Measurements from ENCODE around the gene HGFAC. TPM values are rescaled to one million over a fixed set of nuclear protein-coding genes. Genes with fewer than 3 reads are reported as not detected.
A peak's percentile ranks its signal among the peaks of the same experiment; 100 is the strongest.

HGFAC gene
- total and polyA plus RNA-seq, 2 donors: 0.19 to 1.2 TPM

DNA sequence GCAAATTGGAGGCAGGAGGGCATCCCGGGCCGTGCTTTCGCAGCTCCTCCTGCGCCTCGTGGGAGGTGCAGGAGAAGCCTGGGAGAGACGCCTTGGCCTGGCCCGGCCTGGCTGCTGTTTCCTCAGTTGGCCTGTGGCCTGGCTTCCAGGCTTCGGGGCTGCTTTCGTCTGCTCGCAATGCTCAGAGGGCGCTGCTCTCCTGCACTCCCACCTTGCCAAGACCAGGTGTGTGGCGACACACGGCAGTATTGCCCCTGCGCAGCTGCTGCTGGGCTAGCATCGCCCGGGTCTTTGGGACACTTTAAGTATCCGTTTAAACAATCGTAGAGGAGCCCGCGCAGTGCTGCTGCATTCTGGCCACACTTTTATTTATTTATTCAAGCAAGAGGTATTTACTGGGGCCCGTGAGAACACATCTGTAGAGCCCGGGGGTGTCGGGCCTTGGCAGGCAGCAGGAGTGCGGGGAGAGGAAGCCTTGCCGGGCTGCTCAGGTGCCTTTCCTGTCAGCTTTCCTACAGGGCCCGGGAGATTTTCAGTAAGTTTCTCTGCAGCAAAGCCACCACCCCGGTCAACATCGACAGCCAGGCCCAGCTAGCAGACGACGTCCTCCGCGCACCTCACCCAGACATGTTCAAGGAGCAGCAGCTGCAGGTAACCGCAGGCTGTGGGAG, 26.2 kb upstream of the HGFAC start:
- Histone ChIP-seq H3K27me3 (ENCODE audit: control insufficient read depth in 2 of 2, insufficient read depth in 1 of 2, low read length in 1 of 2) (no peaks in the 10 kb centered on the region), H3K4me3 (ENCODE audit: low read length in 2 of 2) (no peak overlapping the region), H3K9me3 (ENCODE audit: control insufficient read depth in 2 of 2, insufficient read depth in 1 of 2, low read length in 1 of 2) (peaks cover 0 to 2% of the 10 kb centered on the region in 2 donors), H3K36me3 (ENCODE audit: control insufficient read depth in 2 of 2, insufficient read depth in 2 of 2, low read length in 1 of 2) (peaks cover 0 to 3% of the 10 kb centered on the region in 2 donors), H3K27ac (ENCODE audit: low read depth in 1 of 2, low read length in 1 of 2) (peak overlapping the region in 1 of 2 donors; percentile 11), H3K4me1 (ENCODE audit: control insufficient read depth in 2 of 2, insufficient read depth in 2 of 2, low read length in 2 of 2) (peaks cover 0 to 9% of the 10 kb centered on the region in 2 donors)
- DNase-seq (ENCODE audit: low read depth in 6 of 9, low spot score in 9 of 9): no peak
- 96% methylated on average over 33 of the region's 33 CpGs for WGBS

GRCh38 chr4:3416270-3416669, 25.5 kb upstream of the HGFAC start:
- Histone ChIP-seq H3K4me3 (ENCODE audit: low read length in 2 of 2) (no peak overlapping the region), H3K27ac (ENCODE audit: low read depth in 1 of 2, low read length in 1 of 2) (no peak overlapping the region), H3K36me3 (ENCODE audit: control insufficient read depth in 2 of 2, insufficient read depth in 2 of 2, low read length in 1 of 2) (peaks cover 0 to 3% of the 10 kb centered on the region in 2 donors), H3K9me3 (ENCODE audit: control insufficient read depth in 2 of 2, insufficient read depth in 1 of 2, low read length in 1 of 2) (peaks cover 0 to 2% of the 10 kb centered on the region in 2 donors), H3K27me3 (ENCODE audit: control insufficient read depth in 2 of 2, insufficient read depth in 1 of 2, low read length in 1 of 2) (no peaks in the 10 kb centered on the region), H3K4me1 (ENCODE audit: control insufficient read depth in 2 of 2, insufficient read depth in 2 of 2, low read length in 2 of 2) (peaks cover 0 to 9% of the 10 kb centered on the region in 2 donors)
- peak in 1 of 9 donors; percentile 13 for DNase-seq (ENCODE audit: low read depth in 6 of 9, low spot score in 9 of 9)
- 89% methylated on average over 18 of the region's 18 CpGs for WGBS

DNA sequence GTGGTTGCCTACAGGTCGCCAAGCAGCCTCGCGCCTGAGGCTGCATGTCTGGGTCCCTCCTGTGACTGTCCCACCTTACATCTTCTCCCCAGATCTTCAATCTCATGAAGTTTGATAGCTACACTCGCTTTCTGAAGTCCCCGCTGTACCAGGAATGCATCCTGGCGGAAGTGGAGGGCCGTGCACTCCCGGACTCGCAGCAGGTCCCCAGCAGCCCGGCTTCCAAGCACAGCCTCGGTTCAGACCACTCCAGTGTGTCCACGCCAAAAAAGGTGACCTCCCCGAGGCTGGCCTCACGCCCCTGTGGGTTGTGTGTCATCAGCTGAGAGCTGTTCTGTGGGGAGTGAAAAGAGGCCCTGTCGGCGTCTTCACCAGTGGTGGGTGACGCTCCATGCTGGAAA, 24.9 kb upstream of the HGFAC start:
- no peaks in the 10 kb centered on the region for H3K27me3 ChIP-seq (ENCODE audit: control insufficient read depth in 2 of 2, insufficient read depth in 1 of 2, low read length in 1 of 2)
- DNase-seq (ENCODE audit: low read depth in 6 of 9, low spot score in 9 of 9): no peak
- 98% methylated on average over 17 of the region's 17 CpGs for WGBS
- peaks cover 0 to 9% of the 10 kb centered on the region in 2 donors for H3K4me1 ChIP-seq (ENCODE audit: control insufficient read depth in 2 of 2, insufficient read depth in 2 of 2, low read length in 2 of 2)
- H3K36me3 ChIP-seq (ENCODE audit: control insufficient read depth in 2 of 2, insufficient read depth in 2 of 2, low read length in 1 of 2): peaks cover 0 to 3% of the 10 kb centered on the region in 2 donors
- H3K9me3 ChIP-seq (ENCODE audit: control insufficient read depth in 2 of 2, insufficient read depth in 1 of 2, low read length in 1 of 2): peaks cover 0 to 2% of the 10 kb centered on the region in 2 donors
- no peak overlapping the region for H3K4me3 ChIP-seq (ENCODE audit: low read length in 2 of 2)
- no peak overlapping the region for H3K27ac ChIP-seq (ENCODE audit: low read depth in 1 of 2, low read length in 1 of 2)

DNA sequence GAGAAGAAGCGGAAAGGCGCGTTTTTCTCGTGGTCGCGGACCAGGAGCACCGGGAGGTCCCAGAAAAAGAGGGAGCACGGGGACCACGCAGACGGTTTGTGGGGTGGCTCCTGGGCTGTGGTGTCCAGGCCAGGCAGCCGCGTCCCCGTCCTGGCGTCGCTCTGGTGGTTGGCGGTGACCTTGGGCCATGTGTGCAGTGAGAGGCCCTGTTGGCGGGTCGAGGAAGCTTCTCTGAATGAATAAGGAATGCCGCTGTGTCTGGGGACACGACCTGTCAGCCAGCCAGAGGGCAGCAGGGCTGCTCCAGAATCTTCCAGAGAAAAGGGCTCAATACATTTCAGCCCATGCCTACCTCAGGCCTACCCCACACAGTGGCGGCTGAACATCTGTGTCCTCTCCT, 24.3 kb upstream of the HGFAC start:
- WGBS: 98% methylated on average over 21 of the region's 21 CpGs
- Histone ChIP-seq H3K36me3 (ENCODE audit: control insufficient read depth in 2 of 2, insufficient read depth in 2 of 2, low read length in 1 of 2) (peaks cover 0 to 3% of the 10 kb centered on the region in 2 donors), H3K27me3 (ENCODE audit: control insufficient read depth in 2 of 2, insufficient read depth in 1 of 2, low read length in 1 of 2) (no peaks in the 10 kb centered on the region), H3K4me3 (ENCODE audit: low read length in 2 of 2) (no peak overlapping the region), H3K4me1 (ENCODE audit: control insufficient read depth in 2 of 2, insufficient read depth in 2 of 2, low read length in 2 of 2) (peaks cover 0 to 5% of the 10 kb centered on the region in 2 donors), H3K27ac (ENCODE audit: low read depth in 1 of 2, low read length in 1 of 2) (no peak overlapping the region), H3K9me3 (ENCODE audit: control insufficient read depth in 2 of 2, insufficient read depth in 1 of 2, low read length in 1 of 2) (peaks cover 0 to 2% of the 10 kb centered on the region in 2 donors)
- DNase-seq (ENCODE audit: low read depth in 6 of 9, low spot score in 9 of 9): no peak

DNA sequence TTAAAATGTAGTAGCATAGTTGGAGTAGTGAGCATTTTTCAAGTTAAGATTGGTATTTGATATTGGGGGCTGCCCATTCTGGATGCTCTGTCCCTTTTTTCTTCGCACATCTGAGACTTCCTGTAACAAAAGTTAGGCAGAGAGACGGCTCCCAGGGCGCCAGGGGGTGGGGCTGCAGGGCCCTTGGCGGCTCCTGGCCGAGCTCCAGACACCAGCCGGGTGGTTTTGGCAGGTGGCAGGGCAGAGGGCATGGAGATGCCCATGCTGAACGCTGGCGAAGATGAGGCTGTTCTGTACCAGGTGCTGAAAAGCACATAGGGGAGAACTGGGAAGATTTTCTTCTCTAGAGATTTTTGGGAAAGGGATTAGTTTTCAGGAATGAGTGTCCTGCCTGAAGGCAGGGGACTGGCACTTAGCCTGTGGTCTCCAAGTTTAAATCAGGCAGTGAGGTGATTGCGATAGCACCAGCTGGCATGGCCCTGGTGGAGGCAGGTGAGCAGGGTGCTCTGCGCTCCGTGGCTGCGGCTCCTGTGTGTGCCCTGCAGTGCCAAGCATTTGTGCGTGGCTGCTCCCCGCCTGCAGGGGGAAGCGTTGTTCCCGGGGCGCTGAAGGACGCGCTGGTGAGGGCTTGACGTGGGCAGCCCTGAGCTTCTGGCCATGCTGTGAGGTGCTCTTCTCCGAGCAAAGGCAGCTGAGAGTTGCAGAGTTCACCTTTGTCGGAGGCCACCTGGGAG, 23.6 kb upstream of the HGFAC start:
- Histone ChIP-seq H3K27ac (ENCODE audit: low read depth in 1 of 2, low read length in 1 of 2) (no peak overlapping the region), H3K27me3 (ENCODE audit: control insufficient read depth in 2 of 2, insufficient read depth in 1 of 2, low read length in 1 of 2) (no peaks in the 10 kb centered on the region), H3K4me1 (ENCODE audit: control insufficient read depth in 2 of 2, insufficient read depth in 2 of 2, low read length in 2 of 2) (peaks cover 0 to 2% of the 10 kb centered on the region in 2 donors), H3K4me3 (ENCODE audit: low read length in 2 of 2) (no peak overlapping the region), H3K9me3 (ENCODE audit: control insufficient read depth in 2 of 2, insufficient read depth in 1 of 2, low read length in 1 of 2) (peaks cover 0 to 2% of the 10 kb centered on the region in 2 donors), H3K36me3 (ENCODE audit: control insufficient read depth in 2 of 2, insufficient read depth in 2 of 2, low read length in 1 of 2) (peaks cover 0 to 3% of the 10 kb centered on the region in 2 donors)
- DNase-seq (ENCODE audit: low read depth in 6 of 9, low spot score in 9 of 9): no peak
- 76% methylated on average over 22 of the region's 22 CpGs for WGBS

DNA sequence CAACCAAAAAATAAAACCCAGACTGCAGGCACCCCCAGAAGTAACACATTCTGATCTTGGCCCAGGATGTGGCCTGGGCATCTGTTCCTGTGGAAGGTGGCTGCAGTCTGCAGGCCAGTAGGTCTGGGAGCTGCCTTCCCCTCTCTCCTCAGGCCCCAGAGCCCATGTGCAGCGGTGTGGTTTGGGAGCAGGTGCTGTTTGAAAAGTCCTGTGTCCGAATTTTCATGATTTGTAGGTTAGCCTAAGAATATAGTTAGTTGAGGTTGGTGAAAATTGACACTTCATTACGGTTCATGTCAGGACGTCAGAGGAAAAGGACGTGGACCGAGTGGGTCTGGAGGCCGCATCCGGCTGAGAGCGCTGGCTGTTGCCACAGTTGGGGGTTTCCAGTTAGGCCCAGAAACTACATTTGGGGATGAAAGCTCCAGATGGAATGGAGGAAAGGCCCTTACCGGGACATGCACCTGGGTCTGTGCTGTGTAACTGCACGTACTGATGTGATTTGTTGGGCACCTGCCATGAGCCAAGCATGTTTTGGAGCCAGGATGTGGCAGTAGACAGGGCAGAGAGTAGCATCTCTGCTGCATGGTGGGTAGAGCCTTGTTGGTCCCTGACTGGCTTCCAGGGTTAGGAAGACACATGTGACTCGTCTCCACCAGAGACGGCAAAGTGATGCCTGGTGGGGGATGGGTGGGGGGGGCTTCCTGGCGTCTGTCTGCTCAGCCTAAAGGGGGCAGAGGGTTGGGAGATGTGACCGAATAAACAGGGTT, 21.7 kb upstream of the HGFAC start:
- Histone ChIP-seq H3K36me3 (ENCODE audit: control insufficient read depth in 2 of 2, insufficient read depth in 2 of 2, low read length in 1 of 2) (peaks cover 2 to 3% of the 10 kb centered on the region in 2 donors), H3K9me3 (ENCODE audit: control insufficient read depth in 2 of 2, insufficient read depth in 1 of 2, low read length in 1 of 2) (no peaks in the 10 kb centered on the region), H3K27ac (ENCODE audit: low read depth in 1 of 2, low read length in 1 of 2) (no peak overlapping the region), H3K27me3 (ENCODE audit: control insufficient read depth in 2 of 2, insufficient read depth in 1 of 2, low read length in 1 of 2) (no peaks in the 10 kb centered on the region), H3K4me3 (ENCODE audit: low read length in 2 of 2) (no peak overlapping the region), H3K4me1 (ENCODE audit: control insufficient read depth in 2 of 2, insufficient read depth in 2 of 2, low read length in 2 of 2) (peaks cover 0 to 2% of the 10 kb centered on the region in 2 donors)
- DNase-seq (ENCODE audit: low read depth in 6 of 9, low spot score in 9 of 9): no peak
- 91% methylated on average over 15 of the region's 15 CpGs for WGBS

DNA sequence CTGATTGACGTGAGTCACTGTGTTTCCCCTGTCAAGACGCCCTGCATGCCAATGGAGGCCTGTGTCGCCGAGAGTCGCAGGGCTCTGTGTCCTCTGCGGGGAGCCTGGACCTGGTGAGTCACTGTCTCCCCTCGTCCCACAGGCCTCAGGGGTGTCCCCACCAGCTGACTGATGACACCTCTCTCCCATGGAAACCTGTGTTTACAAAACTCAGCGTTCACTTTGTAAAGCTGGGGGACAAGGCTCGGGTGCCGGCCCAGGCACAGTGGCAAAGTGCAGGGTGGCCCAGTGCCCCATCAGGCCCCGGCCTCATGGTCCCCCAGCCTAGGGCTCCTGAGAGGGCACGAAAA, 21.2 kb upstream of the HGFAC start:
- Histone ChIP-seq H3K4me1 (ENCODE audit: control insufficient read depth in 2 of 2, insufficient read depth in 2 of 2, low read length in 2 of 2) (peaks cover 0 to 2% of the 10 kb centered on the region in 2 donors), H3K27me3 (ENCODE audit: control insufficient read depth in 2 of 2, insufficient read depth in 1 of 2, low read length in 1 of 2) (no peaks in the 10 kb centered on the region), H3K36me3 (ENCODE audit: control insufficient read depth in 2 of 2, insufficient read depth in 2 of 2, low read length in 1 of 2) (peaks cover 2 to 3% of the 10 kb centered on the region in 2 donors), H3K4me3 (ENCODE audit: low read length in 2 of 2) (no peak overlapping the region), H3K27ac (ENCODE audit: low read depth in 1 of 2, low read length in 1 of 2) (peak overlapping the region in 1 of 2 donors; percentile 5), H3K9me3 (ENCODE audit: control insufficient read depth in 2 of 2, insufficient read depth in 1 of 2, low read length in 1 of 2) (no peaks in the 10 kb centered on the region)
- no peak for DNase-seq (ENCODE audit: low read depth in 6 of 9, low spot score in 9 of 9)
- WGBS: 94% methylated on average over 12 of the region's 12 CpGs

DNA sequence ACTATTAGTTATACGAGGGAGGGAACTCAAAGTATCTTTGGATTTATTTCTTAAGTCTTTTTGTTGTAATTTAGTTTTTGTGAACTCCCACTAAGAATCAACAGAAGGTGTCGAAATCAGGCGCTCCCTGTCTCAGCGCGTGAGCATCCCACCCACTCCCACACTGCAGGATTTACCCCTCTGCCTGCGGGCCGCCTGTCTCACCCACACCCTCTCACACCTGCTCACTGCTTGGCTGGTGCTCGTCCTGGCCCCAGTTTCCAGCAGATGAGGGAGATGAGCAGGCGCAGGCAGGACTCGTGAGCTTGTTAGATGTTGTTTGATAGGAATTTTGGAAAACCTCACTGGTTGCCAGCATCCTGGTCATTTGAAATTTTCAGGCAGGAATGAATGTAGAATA, 20.8 kb upstream of the HGFAC start:
- WGBS: 90% methylated on average over 10 of the region's 10 CpGs
- H3K4me1 ChIP-seq (ENCODE audit: control insufficient read depth in 2 of 2, insufficient read depth in 2 of 2, low read length in 2 of 2): peaks cover 0 to 2% of the 10 kb centered on the region in 2 donors
- DNase-seq (ENCODE audit: low read depth in 6 of 9, low spot score in 9 of 9): no peak
- H3K27ac ChIP-seq (ENCODE audit: low read depth in 1 of 2, low read length in 1 of 2): peak overlapping the region in 1 of 2 donors; percentile 5
- no peaks in the 10 kb centered on the region for H3K9me3 ChIP-seq (ENCODE audit: control insufficient read depth in 2 of 2, insufficient read depth in 1 of 2, low read length in 1 of 2)
- H3K4me3 ChIP-seq (ENCODE audit: low read length in 2 of 2): no peak overlapping the region
- H3K27me3 ChIP-seq (ENCODE audit: control insufficient read depth in 2 of 2, insufficient read depth in 1 of 2, low read length in 1 of 2): no peaks in the 10 kb centered on the region
- peaks cover 2 to 3% of the 10 kb centered on the region in 2 donors for H3K36me3 ChIP-seq (ENCODE audit: control insufficient read depth in 2 of 2, insufficient read depth in 2 of 2, low read length in 1 of 2)

DNA sequence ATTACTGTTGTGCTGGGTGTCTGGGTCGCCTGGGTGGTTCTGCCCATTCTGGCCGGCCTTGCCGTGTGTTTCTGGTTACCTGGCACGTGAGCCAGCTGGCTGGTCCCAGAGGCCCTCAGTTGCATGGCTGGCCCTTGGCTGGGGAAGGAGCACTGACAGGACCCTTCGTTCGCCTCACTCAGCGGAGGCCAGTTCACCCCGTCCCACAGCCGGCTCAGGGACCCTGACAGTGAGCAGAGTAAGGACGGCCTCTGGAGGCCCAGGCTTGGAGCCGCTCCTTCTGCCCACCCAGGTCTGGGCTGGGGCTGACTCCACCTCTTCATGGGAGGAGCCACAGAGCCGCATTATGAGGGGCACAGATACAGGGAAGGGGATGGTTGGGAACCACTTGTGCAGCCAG, 20.3 kb upstream of the HGFAC start:
- peaks cover 2 to 3% of the 10 kb centered on the region in 2 donors for H3K36me3 ChIP-seq (ENCODE audit: control insufficient read depth in 2 of 2, insufficient read depth in 2 of 2, low read length in 1 of 2)
- H3K27ac ChIP-seq (ENCODE audit: low read depth in 1 of 2, low read length in 1 of 2): no peak overlapping the region
- 91% methylated on average over 12 of the region's 12 CpGs for WGBS
- no peak overlapping the region for H3K4me3 ChIP-seq (ENCODE audit: low read length in 2 of 2)
- DNase-seq (ENCODE audit: low read depth in 6 of 9, low spot score in 9 of 9): no peak
- peaks cover 0 to 2% of the 10 kb centered on the region in 2 donors for H3K4me1 ChIP-seq (ENCODE audit: control insufficient read depth in 2 of 2, insufficient read depth in 2 of 2, low read length in 2 of 2)
- no peaks in the 10 kb centered on the region for H3K9me3 ChIP-seq (ENCODE audit: control insufficient read depth in 2 of 2, insufficient read depth in 1 of 2, low read length in 1 of 2)
- H3K27me3 ChIP-seq (ENCODE audit: control insufficient read depth in 2 of 2, insufficient read depth in 1 of 2, low read length in 1 of 2): no peaks in the 10 kb centered on the region
